ENCODE results near the gene CST5.

GRCh38 chr20:23923311-23923710 lies 43.8 kb upstream of the CST5 start:
- no peak for TF ChIP-seq YY1 (IDR thresholded peaks at IDR 0.05; ENCODE audit: low read depth)
- TF ChIP-seq CTCF (IDR thresholded peaks at IDR 0.05) = no peak
